Measurements from ENCODE around the gene TSGA10IP. TPM values are rescaled to one million over a fixed set of nuclear protein-coding genes. Genes with fewer than 3 reads are reported as not detected.

The TSGA10IP gene
- not detected for total RNA-seq
- 0.11 TPM for polyA plus RNA-seq (2013, experiment 1 of 2)
- not detected for polyA plus RNA-seq (2013, experiment 2 of 2)
- total RNA-seq = 0 to 0.26 (median 0) reads per million in 172 experiments

DNA sequence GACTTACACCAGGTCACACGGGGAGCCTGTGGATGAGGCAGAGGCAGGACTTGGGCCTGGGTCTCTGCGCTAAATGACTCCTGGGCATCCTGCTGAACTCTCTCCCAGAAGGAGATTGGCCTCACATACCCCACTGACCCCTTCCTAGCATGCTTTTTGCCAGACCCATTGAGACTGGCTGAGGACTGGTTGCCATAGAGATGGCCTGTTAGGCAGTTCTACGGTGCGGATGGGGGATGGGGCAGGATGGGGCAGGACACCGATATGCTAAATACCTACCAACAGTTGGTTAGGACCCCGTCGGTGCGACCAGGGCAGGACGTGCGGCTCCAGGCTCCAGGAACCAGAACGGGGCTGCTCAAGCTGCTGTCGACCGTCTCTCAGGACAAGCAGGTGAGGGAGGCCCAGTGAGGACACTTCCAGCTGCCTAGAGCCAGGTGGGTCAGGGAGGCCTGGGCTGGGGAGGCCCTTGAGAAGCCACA lies at the start of gene TSGA10IP:
TSS of gene TSGA10IP (plus strand) at position 51 of the 482 bp plus-strand sequence. CDS start at position 247, 196 bp downstream.
- Histone ChIP-seq H3K4me3 (ENCODE audit: low read length) (no peak within 1 kb of the TSS), H3K27me3 (ENCODE audit: control insufficient read depth in 1 of 2, insufficient read depth in 2 of 2, low read length in 2 of 2) (no peaks in the 10 kb centered on the region), H3K36me3 (ENCODE audit: insufficient read depth, low read length) (no peaks in the 10 kb centered on the region), H3K27ac (ENCODE audit: low read depth in 1 of 2, low read length in 2 of 2) (no peak within 1 kb of the TSS), H3K9me3 (ENCODE audit: control insufficient read depth in 1 of 2, insufficient read depth in 1 of 2, low read length in 2 of 2) (no peaks in the 10 kb centered on the region), H3K4me1 (ENCODE audit: insufficient read depth, low read length) (peaks cover 2% of the 10 kb centered on the region)
- H3K27ac Mint-ChIP-seq = no peak within 1 kb of the TSS
- CTCF ChIA-PET = no interaction called here
- no peaks in the 10 kb centered on the region for H3K36me3 Mint-ChIP-seq (ENCODE audit: low read depth)
- intact Hi-C loops (cut with DNase I, micrococcal nuclease) = no loop called here
- no peak within 1 kb of the TSS for H3K4me3 Mint-ChIP-seq
- ATAC-seq (ENCODE audit: poor library complexity) = no peak
- POLR2A ChIA-PET = no interaction called here
- no peaks in the 10 kb centered on the region for H3K9me3 Mint-ChIP-seq
- TF ChIP-seq, protein P1, sequence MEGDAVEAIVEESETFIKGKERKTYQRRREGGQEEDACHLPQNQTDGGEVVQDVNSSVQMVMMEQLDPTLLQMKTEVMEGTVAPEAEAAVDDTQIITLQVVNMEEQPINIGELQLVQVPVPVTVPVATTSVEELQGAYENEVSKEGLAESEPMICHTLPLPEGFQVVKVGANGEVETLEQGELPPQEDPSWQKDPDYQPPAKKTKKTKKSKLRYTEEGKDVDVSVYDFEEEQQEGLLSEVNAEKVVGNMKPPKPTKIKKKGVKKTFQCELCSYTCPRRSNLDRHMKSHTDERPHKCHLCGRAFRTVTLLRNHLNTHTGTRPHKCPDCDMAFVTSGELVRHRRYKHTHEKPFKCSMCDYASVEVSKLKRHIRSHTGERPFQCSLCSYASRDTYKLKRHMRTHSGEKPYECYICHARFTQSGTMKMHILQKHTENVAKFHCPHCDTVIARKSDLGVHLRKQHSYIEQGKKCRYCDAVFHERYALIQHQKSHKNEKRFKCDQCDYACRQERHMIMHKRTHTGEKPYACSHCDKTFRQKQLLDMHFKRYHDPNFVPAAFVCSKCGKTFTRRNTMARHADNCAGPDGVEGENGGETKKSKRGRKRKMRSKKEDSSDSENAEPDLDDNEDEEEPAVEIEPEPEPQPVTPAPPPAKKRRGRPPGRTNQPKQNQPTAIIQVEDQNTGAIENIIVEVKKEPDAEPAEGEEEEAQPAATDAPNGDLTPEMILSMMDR (IDR thresholded peaks at IDR 0.05) = no peak
- DNase-seq = no peak
- no peaks in the 10 kb centered on the region for H3K4me1 Mint-ChIP-seq (ENCODE audit: low read depth)
- H3K27me3 Mint-ChIP-seq = no peaks in the 10 kb centered on the region

- peaks cover 0 to 7% of the 10 kb centered on the region in 2 experiments for H3K9me3 ChIP-seq (ENCODE audit: control insufficient read depth in 1 of 2, insufficient read depth in 1 of 2, low read length in 2 of 2)
- H3K27me3 ChIP-seq (ENCODE audit: control insufficient read depth in 1 of 2, insufficient read depth in 2 of 2, low read length in 2 of 2) = peaks cover 9 to 12% of the 10 kb centered on the region in 2 experiments
- DNase-seq = no peak
- Mint-ChIP-seq H3K27ac (peak overlapping the region; percentile 59), H3K27me3 (peaks cover 2% of the 10 kb centered on the region), H3K4me3 (peak overlapping the region; percentile 60), H3K9me3 (no peaks in the 10 kb centered on the region), H3K36me3 (ENCODE audit: low read depth) (no peaks in the 10 kb centered on the region), H3K4me1 (ENCODE audit: low read depth) (peaks cover 30% of the 10 kb centered on the region)
- H3K4me1 ChIP-seq (ENCODE audit: insufficient read depth, low read length) = peaks cover 61% of the 10 kb centered on the region
- ATAC-seq (ENCODE audit: poor library complexity) = no peak
- TF ChIP-seq, protein P1 (IDR thresholded peaks at IDR 0.05) = no peak
- no peak overlapping the region for H3K27ac ChIP-seq (ENCODE audit: low read depth in 1 of 2, low read length in 2 of 2)
- no peaks in the 10 kb centered on the region for H3K36me3 ChIP-seq (ENCODE audit: insufficient read depth, low read length)
- no peak overlapping the region for H3K4me3 ChIP-seq (ENCODE audit: low read length)
- ChIA-PET POLR2A (no interaction called here), CTCF (interaction anchor here (3.9 kb wide), 1 partner anchor 11 kb away, joined by 17 read pairs; no protein-coding TSS in a partner anchor)
- intact Hi-C loops (cut with DNase I, micrococcal nuclease) = no loop called here
These were observed 49.7 kb upstream of the TSGA10IP start for GRCh38 chr11:65895482-65895981.

GRCh38 chr11:65896034-65896999 lies 49.0 kb upstream of the TSGA10IP start:
- ATAC-seq (ENCODE audit: poor library complexity) (no peak), DNase-seq (peak in 1 of 14 experiments; percentile 14)
- Histone ChIP-seq H3K36me3 (ENCODE audit: insufficient read depth, low read length) (no peaks in the 10 kb centered on the region), H3K4me3 (ENCODE audit: low read length) (no peak overlapping the region), H3K9me3 (ENCODE audit: control insufficient read depth in 1 of 2, insufficient read depth in 1 of 2, low read length in 2 of 2) (peaks cover 0 to 7% of the 10 kb centered on the region in 2 experiments), H3K27ac (ENCODE audit: low read depth in 1 of 2, low read length in 2 of 2) (no peak overlapping the region), H3K4me1 (ENCODE audit: insufficient read depth, low read length) (peaks cover 62% of the 10 kb centered on the region), H3K27me3 (ENCODE audit: control insufficient read depth in 1 of 2, insufficient read depth in 2 of 2, low read length in 2 of 2) (peaks cover 9 to 12% of the 10 kb centered on the region in 2 experiments)
- Mint-ChIP-seq H3K27ac (peak overlapping the region; percentile 17), H3K4me3 (peak overlapping the region; percentile 45), H3K27me3 (peaks cover 5% of the 10 kb centered on the region), H3K4me1 (ENCODE audit: low read depth) (peaks cover 33% of the 10 kb centered on the region), H3K36me3 (ENCODE audit: low read depth) (no peaks in the 10 kb centered on the region), H3K9me3 (no peaks in the 10 kb centered on the region)
- POLR2A ChIA-PET = no interaction called here
- intact Hi-C loops (cut with DNase I, micrococcal nuclease) = no loop called here
- CTCF ChIA-PET = interaction anchor here (3.9 kb wide), 1 partner anchor 12 kb away, joined by 17 read pairs; no protein-coding TSS in a partner anchor
- TF ChIP-seq, protein P1 (IDR thresholded peaks at IDR 0.05) = no peak
